Stimulated activated CD4-positive, alpha-beta T cell treated with anti-CD3 and anti-CD28 coated beads, Interleukin-1b, Interleukin-23, amount 100 ng/mL, for 1 hour (primary cell): ENCODE data around the gene BMP7.

ENCODE experiments used
- DNase-seq, 2 donors: peaks; one replicate each; pipeline ENCODE4 v3.0.0-alpha.2; 2020; ENCODE audit warnings: low read depth in 2 of 2

Gene BMP7

DNA sequence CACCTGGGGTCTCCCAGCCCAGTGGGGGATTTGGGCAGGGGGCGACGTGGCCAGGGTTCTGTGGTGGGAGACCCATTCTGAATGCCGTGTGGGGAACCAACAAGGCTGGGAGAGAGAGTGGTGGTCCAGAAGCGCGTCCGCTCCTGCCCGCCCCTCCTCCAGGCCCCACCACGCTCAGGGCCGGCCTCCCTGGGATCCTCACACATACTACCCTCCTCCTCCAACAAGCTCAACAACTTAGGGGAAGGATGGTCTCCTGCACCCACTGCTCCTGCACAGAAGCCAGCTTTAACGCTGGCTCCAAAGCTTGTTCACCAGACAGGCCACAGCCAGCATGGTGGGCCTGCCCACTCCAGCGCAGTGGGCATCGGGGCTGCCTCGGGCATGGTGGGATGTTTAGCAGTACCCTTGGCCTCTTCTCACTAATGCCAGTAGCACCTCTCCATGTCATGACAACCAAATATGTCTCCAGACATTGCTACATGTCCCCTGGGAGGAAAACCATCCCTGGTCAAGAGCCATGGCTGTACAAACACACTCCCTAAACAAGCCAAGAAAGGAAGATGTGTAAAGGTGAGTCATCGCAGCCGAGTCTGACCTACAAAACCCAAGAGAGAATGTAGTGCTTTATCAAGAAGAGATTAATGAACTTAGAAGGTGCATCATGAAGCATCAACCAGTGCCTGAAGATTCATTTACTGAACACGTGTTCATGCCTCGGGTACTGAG is 75.7 kb downstream of the BMP7 start:
- no peak for DNase-seq

DNA sequence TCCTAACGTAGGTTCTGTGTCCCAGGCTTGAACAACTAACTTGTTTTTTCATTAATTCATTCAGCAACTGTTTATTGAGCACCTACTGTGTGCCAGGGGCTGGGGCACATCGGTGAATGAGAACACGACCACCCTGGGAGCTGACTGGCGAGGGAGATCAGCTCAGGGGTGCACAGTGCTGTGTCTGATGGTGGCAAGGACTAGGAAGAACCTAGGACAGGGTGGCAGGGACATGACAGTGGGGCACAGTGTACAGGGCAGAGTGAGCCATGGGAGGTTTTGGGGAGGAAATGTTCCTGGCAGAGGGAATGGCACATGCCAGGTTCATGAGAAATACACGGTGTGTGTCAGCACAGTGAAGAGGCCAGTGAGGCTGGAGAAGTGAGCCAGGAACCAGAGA is 76.7 kb downstream of the BMP7 start:
- DNase-seq = no peak

DNA sequence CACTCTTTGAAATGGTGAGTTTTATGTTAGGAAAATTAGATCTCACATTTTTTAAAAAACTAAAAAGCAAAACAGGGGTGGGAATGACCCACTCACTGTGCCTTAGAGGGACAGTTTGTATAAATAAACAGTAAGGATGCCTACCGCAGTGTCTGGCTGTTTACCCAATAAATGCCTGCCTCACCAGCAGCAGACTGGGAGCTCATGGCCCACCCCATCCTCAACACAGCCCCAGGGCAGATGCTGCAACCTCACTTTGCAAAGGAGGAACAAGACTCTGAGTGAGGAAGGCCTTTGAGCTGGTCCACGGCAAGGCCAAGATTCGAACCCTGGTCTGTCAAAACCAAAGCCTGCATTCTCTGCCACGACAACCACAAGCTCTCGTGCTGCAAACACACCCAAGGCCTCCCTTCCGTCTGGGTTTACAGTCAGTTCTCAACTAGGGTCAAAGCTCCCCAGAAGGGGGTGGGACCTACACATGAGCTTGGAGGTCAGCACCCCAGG is 77.8 kb downstream of the BMP7 start:
- no peak for DNase-seq

DNA sequence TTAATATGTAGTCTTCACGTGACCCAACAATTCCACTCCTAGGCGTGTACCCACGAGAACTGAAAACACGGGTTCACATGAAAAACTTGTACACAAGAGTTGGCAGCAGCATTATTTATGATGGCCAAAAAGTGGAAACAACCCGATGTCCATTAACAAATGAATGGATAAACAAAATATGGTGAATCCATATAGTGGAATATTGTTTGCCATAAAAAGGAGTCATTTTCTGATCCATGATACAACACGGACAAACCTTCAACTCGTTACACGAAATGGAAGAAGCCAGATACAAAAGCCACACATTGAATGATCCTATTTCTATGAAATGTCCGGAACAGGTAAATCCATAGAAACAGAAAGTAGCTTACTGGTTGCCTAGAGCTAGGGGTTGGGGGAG is 78.4 kb downstream of the BMP7 start:
- DNase-seq = no peak

DNA sequence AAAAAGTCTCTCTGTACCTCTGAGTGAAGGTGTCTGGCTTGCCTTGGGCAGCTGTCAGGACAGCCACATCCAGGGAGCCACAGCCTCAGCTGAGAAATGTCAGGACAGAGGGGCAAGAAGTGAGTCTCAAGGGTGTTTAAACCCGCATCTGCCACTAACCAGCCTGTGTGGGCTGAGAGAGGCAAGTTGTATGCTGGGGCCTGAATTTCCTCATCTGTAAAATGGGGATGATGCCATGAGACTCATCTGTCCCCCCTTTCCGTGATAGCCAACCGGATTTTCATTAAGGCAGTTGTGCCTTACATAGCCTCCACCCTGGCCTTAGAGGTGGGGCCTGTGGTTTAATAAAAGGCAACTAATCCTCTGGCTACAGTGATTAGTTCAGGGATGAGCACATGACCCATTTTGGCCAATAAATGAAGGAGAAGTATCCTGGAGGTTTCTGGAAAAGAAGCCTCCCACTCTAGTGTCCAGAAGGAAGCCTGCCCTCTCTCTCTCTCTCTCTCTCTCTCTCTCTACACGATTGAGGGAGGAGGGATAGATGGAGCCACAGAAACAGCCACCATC is 79.3 kb downstream of the BMP7 start:
- no peak for DNase-seq

DNA sequence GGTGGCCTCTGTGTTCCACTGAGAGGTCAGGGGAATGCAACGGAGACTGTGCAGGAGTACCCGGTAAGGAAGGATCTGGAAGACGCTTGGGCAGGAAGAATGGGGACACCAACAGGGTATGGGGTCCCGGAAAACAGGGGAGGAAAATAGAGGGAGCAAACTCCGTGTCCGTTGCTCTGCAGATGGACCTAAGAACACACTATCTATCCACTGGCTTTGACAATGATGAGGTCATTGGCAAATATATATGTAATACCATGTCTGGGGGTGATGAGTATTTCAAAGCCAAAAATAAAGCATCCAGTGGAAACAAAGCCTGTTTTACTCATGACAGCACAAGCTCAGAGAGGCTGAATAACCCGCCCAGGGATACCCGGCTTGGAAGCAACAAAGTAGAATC is 80.2 kb downstream of the BMP7 start:
- DNase-seq = no peak

DNA sequence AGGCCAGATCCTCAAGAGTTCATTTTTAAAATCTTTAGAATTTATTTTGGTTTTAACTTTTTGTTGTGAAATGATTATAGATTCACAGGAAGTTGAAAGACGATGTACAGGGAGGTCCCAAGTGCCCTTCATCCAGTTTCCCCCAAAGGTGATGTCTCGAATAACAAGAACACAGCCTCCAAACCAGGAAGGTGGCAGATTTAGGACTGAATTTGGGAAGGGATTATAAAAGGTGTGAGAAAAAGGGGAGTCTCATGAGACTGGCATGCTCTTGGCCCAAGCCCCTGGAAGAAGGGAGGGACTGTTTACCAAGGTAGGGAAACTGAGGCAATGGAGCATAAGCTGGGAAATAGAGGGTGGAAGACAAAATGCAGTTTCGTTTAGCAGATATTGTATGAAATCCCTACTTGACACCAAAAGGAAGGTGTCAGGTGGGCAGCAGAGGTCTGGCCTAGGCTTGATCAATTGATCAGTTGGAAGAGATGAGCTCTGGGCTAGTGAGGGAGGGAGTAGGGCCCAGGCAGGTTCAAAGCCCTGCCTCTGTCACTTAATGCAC is 81.2 kb downstream of the BMP7 start:
- DNase-seq = no peak

DNA sequence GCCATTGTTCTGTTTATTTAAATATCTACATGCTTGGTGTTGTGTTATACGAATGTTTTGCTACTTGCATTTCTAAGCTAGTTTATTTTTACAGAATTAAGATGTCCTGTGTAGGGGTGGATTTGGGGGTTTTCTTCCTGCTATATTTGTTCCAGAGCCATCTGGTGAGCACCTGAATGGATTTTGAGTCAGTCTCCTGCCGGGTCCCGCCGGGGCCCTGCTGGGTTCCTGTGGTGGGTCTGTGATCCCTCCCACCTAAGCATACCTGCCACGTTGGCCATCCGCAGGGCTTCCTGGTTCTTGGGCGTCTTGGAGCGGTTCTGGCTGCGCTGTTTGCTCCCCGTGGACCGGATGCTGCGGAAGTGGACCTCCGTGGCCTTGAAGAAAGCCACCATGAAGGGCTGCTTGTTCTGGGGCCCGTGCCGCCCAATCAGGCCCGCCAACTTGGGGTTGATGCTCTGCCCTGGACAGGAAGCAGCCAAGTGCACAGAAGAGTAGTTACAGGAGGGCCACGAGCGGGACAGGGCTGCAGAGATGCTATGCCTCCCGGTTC is 82.9 kb downstream of the BMP7 start:
- no peak for DNase-seq

DNA sequence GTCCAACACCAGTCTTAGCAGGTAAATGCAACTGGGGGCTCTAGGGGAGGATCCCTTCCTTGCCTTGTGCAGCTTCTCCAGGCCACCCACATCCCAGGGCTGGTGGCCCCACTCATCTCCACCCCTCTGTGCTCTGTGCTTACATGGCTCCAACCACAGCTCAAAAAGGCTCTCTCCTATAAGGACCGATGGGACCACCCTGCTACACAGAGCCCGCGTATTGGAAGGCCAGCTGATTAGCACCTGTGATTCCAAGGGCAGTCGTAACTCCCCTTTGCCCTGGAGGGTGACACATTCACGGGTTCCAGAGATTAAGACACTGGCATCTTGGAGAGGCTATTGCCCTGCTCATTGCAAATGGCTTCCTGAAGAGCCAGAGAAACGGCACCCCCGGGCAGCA is 84.8 kb downstream of the BMP7 start:
- no peak for DNase-seq

DNA sequence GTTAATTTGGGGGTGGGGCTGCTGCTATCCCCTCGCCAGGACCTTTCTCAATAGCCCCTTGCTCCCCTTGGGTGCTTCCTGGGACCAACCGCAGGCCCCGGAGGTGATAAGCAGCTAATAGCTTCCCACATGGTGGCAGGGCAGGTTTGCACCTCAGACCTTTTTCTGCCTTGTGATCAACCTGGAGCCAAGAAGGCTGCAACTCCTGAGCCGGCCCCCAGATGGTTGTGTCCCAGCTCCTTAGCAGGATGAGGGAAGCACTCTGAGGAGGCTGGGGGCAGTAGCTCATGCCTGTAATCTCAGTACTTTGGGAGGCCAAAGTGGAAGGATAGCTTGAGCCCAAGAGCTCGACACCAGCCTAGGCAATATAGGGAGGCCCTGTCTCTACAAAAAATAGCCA is 85.5 kb downstream of the BMP7 start:
- DNase-seq = no peak

DNA sequence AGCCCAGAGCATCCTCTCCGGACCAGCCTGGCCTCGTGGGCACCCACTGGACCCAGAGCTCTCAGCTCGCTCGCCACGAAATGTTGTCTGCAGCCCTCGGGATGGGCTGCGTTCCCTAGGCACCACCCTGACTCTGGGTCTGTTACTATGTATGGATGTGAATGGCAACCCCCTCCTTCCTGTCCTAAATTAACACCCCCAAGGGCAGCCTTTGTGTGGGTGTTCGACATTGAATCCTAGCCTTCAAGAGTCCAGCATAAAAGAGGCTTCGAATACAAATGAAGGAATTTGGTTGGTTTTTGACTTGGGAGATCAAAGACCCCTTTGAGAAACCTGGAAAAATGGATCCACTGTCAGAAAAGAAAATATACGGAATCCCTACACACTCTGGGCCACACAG is 86.1 kb downstream of the BMP7 start:
- no peak for DNase-seq

DNA sequence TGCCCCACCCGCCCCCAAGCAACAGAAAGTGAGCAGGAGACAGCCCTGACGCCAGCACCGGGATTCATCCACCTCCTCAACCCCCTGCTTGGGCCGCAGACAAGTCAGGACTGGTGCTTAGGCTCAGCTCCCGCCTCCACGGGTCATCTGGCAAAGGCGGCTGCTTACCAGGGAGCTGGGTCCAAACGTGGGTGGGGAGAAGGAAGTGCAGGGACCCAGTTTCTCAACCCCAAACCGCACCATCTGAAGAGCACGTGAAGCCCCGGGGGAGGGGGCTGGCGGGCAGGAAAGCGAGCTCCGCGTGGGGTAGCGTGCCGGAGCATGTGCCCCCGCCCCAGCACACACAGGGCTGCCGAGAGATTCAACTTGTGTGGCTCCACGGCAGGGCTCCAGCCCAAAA is 87.2 kb downstream of the BMP7 start:
- DNase-seq = no peak

DNA sequence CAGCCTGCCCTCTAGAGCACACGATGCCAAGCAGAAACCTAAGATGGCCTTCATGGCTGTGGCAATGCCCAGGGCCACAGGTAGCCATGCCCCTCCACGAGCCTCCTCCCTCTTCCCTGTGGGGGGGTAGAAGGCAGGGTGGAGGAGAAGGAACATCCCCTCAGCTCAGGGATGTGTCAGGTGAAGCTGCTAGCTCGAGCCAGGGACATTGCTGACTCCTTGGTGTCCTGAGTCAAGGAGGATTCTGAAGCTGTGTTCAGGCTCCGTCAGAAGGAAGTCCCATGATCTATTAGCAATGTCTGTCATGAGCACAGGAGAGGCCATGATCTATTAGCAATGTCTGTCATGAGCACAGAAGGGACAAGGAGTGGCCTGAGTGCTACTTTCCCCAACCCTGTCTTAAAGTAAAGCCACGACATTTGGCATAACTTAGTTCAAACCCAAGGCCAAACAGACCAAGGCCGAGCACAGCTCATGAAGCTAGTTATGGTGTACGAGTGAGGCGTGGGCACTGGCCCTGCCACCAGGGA is 87.8 kb downstream of the BMP7 start:
- DNase-seq = no peak

DNA sequence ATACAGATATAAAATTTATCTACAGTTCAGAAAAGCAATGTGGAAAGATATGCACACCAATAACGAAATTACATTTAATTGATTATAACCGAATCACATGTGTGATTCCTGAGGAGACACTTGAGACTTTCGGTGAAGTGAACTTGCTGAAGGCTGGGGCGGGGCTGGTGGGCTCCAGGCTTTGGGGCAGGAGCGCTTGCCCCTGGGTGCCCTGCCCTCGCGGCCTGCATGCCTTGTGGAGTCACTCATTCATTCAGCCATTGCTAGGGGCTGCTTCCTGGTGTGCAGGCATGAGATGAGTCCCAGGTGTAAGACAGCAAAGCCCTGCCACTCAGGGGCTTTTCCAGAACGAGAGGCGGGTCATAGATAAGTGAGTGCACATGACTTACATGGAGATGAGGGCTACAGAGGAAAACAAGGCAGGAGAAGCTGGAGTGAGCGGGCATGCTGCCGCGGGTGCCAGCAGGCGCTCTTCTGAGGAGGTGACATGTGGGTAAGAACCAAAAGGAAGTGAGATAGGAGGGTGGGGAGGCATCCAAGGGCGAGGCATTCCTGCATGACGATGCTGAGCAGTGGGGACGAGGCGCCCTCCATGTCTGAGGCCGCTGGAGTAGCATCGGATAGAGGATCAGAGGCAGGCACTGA is 88.7 kb downstream of the BMP7 start:
- no peak for DNase-seq

DNA sequence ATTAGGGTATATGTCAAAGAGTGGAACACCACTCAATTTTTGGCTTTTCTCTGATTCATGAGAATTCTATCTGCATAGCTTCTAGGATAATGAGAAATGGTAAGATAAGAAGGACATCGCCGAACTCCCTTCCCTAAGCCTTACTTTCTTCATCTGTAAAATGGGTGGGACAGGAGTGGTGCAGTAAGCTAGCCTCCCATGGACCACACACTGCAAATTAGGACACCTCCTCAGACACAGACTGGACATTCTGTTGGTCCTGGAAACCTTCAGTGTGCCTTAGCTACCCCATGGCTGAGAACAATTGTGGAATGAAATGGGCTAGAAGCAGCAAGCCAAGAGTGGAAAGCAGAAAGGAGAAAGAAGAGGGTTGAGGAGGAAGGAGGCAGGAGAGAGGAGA is 89.6 kb downstream of the BMP7 start:
- DNase-seq = no peak

DNA sequence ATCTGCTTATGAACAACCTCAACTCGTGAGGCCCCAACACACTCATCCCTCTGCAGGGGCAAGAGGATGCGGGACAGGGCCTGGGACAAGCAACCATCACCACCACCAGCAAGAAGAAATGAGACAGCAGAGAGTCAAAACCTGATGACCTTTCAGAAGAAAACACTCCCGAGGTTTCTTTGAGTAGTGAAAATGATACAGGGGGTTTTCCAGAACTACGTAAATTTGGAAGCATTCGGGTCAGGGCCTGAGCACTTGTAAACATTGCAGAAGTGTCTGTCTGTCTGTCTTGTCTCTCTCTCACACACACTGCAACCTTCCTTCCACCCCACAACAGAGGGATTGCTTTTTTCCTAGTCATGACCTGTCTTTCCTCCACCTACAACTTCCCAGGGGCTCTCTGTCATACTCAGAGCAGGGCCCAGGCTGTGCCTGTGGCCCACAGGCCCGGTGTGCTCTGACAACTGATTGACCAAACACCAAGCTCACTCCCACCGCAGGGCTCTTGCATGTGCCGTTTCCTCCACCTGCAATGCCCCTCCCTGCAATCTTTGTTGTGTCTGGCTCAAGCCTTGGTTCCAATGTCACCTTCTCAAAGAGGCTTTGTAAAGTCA is 90.9 kb downstream of the BMP7 start:
- no peak for DNase-seq

DNA sequence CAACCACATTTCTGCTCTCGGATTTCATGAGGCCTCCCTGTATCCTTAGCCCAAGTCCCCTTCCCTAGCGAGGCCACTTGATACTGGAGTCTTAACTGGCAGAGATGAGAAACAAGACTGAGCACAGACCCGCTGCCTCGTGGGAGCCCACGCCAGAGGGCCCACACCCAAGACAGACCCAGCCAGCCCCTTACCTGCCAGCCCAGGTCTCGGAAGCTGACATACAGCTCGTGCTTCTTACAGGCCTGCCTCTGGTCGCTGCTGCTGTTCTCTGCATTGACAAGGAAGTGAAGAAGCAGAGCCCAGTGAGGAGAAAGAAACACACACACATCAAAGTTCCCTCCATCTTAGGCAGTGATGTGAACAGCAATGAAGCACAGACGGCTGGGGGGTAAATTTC is 91.7 kb downstream of the BMP7 start:
- no peak for DNase-seq

DNA sequence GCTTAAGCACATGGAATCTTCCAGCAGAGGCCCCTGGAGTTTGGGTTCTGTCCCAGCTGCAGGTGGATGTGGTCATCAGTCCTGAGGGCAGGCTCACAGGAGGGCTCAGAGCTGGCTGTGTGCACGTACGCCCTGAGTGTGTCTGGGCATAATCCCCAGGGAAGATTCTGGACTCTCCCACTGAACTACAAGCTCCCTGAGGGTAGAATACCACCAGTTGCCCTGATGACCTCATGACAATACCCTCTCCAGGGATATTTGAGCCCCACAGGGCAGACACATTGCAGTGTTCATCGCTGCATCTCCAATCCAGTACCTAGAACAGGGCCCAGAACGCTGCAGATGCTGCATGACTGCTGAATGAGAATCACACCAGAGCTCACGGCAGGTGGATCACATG is 92.5 kb downstream of the BMP7 start:
- no peak for DNase-seq

DNA sequence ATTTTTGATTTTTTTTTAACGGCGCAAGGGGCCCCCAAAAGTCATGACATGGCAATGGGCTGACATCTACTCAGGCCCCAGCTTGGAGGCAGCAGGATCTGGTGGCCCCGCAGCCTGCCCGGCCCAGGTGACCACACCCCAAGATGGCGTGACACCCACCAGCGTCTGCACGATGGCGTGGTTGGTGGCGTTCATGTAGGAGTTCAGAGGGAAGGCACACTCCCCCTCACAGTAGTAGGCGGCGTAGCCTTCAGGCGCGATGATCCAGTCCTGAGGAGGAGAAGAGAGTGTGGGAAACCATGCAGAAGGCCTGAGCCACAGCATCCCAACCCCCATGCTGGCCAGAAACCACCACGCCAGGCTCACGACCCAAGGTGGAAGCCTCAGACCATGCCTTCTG is 93.4 kb downstream of the BMP7 start:
- no peak for DNase-seq

DNA sequence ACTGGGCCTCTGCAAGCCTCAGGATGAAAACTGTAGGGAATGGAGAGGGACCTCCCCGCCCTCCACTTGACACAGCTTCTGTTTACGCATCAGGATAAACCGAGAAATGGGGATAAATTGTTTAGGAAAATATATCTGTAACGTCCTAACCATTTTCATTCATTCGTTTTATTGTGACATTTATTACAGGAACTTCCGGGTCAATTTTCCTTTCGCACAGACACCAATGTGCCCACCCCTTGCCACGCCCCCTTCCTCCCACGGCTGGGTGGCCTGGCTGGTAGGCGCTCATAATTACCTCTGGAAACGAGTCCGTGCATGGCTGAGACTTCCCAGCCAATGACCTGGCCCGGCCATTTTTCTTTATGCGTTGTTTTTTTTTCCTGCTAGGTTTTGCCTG is 96.1 kb downstream of the BMP7 start:
- DNase-seq = no peak

DNA sequence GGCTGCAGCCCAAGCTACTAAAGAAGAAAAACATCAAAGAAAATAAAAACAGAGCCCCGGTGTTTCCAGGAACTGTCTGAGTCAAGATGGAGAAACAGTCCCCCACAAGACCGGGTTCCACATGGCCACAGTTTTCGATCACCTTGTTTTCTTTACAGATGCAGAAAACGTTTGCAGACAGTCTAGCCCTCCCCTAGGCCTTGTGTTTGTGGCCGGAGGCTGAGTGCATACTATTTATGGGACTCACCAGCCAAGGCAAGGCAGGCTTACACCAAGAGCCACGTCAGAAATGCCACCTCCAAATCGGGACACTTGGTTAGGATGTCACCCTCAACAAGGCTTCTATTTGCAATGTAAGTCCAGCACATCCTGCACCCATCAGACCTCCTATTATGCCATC is 97.3 kb downstream of the BMP7 start:
- no peak for DNase-seq
